ENCODE results near the gene QSOX1. TPM values are rescaled to one million over a fixed set of nuclear protein-coding genes. Genes with fewer than 3 reads are reported as not detected.

The QSOX1 gene
- total and polyA plus RNA-seq, 9 of the 15 experiments (the other 6 are each of a cell fraction or from before 2014, with no cell fraction given), result 4.0 to 53.1 (median 15.0) TPM

DNA sequence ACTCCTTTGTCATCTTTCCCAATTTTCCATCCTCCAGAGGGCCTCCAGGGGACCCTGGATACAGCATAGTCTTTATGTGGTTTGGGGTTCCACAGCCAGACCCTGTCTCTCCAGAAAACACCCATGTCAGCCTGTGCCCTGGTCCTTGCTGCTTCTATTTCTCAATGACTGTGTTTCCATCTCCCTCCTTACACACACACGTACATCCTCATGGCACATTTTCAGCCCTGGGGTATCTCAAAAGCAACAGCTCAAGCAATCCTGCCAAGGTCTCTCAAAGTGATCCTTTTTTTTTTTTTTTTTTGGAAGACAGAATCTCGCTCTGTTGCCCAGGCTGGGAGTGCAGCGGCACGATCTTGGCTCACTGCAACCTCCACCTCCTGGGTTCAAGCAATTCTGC, 22.3 kb downstream of the QSOX1 start (continued):
- TF ChIP-seq, protein P1, sequence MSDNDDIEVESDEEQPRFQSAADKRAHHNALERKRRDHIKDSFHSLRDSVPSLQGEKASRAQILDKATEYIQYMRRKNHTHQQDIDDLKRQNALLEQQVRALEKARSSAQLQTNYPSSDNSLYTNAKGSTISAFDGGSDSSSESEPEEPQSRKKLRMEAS (CRISPR knock-in tag; IDR thresholded peaks at IDR 0.05), result no peak
- TF ChIP-seq HMG20A (CRISPR knock-in tag; conservative IDR thresholded peaks at IDR 0.05) (no peak), ARID3B (CRISPR knock-in tag; IDR thresholded peaks at IDR 0.05; ENCODE audit: borderline replicate concordance) (no peak), PURB (CRISPR knock-in tag; IDR thresholded peaks at IDR 0.05; ENCODE audit: low read depth) (no peak)
- TF ChIP-seq, protein P2, sequence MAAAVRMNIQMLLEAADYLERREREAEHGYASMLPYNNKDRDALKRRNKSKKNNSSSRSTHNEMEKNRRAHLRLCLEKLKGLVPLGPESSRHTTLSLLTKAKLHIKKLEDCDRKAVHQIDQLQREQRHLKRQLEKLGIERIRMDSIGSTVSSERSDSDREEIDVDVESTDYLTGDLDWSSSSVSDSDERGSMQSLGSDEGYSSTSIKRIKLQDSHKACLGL (CRISPR knock-in tag; IDR thresholded peaks at IDR 0.05; ENCODE audit: borderline replicate concordance, poor library complexity, severe bottlenecking), result no peak

DNA sequence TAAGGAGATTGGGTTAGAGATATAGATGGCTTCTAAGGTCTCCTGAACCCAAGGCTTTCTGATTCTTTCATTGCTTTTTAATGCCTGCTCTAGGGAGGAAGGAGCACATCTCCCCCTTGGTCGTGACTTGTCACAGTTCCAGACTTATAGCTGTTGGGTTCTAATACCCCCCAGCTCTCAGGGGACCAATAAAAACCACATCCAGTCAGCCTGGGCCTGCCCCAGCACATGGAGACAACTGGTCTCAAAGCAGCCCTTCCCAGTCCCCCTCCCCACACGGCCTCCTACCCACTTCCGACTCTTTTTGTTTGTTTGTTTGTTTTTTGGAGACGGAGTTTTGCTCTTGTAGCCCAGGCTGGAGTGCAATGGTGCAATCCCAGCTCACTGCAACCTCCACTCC, 23.3 kb downstream of the QSOX1 start:
- H3K27me3 ChIP-seq (ENCODE audit: control insufficient read depth in 2 of 2, insufficient read depth in 2 of 2, low read length in 2 of 2), result no peaks in the 10 kb centered on the region
- no peak overlapping the region for H2AFZ ChIP-seq (ENCODE audit: low read depth, low read length)
- 77% methylated on average over 4 of the region's 4 CpGs for WGBS (ENCODE audit: insufficient coverage, low coverage, missing lambda C conversion rate)
- no peak for FAIRE-seq
- H3K9me1 ChIP-seq (ENCODE audit: control insufficient read depth, insufficient read depth, low read length), result no peaks in the 10 kb centered on the region
- no peak overlapping the region for H3K9ac ChIP-seq (ENCODE audit: insufficient read depth in 1 of 2, low read depth in 2 of 2, low read length in 2 of 2)
- no peaks in the 10 kb centered on the region for H3K79me2 ChIP-seq (ENCODE audit: control insufficient read depth, insufficient read depth, low read length)
- no peaks in the 10 kb centered on the region for H3K4me1 ChIP-seq (replicated peaks in 1 of 2; ENCODE audit: control insufficient read depth in 2 of 2, insufficient read depth in 2 of 2, low read length in 2 of 2)
- no peak overlapping the region for H3K4me3 ChIP-seq
- in situ Hi-C loops (cut with MboI) (no loop called here), intact Hi-C loops (cut with micrococcal nuclease) (loop anchor here (1.0 to 10.0 kb wide), 4 partner anchors 143 to 472 kb away; partner anchors contain the start of gene CEP350)
- H3K9me3 ChIP-seq (replicated peaks; ENCODE audit: control insufficient read depth, insufficient read depth, low read depth, low read length), result no peaks in the 10 kb centered on the region
- ChIA-PET POLR2A (interaction anchor here (1.3 to 3.7 kb wide), 5 partner anchors 9 to 367 kb away, joined by 5 to 23 read pairs (median 5); no protein-coding TSS in a partner anchor), CTCF (ENCODE audit: low intra/inter-chr PET ratio) (interaction anchor here (0.7 to 4.9 kb wide), 6 partner anchors 310 to 1837 kb away, joined by 3 to 26 read pairs (median 6); no protein-coding TSS in a partner anchor)
- no TSS peak for BruUV-seq (replicated peaks)
- no peak overlapping the region for H3K4me2 ChIP-seq (ENCODE audit: insufficient read depth, low read length)
- no peak for DNase-seq (ENCODE audit: extremely low read depth in 1 of 4, low spot score in 3 of 4)
- TF ChIP-seq ZFX (CRISPR knock-in tag; IDR thresholded peaks at IDR 0.05), result 0 out of 2 replicates have a peak, but pooled peaks have one; percentile 15
- no peak for TF ChIP-seq ZNF175 (CRISPR knock-in tag; IDR thresholded peaks at IDR 0.05; ENCODE audit: low read depth)
- ATAC-seq, result no peak
- no peaks in the 10 kb centered on the region for H3K36me3 ChIP-seq (ENCODE audit: control insufficient read depth, insufficient read depth, low read length)
- no peaks in the 10 kb centered on the region; the same call in 1 of the 2 replicates for H4K20me1 ChIP-seq (replicated peaks; ENCODE audit: control insufficient read depth, insufficient read depth, low read length)
- H3K27ac ChIP-seq (ENCODE audit: extremely low read depth, low read depth, low read length), result no peak overlapping the region

Measured in K562 (cell line).